HG03108 (cell line): ENCODE data around the gene MYO9A.

Experiments
- ATAC-seq: cut with Tn5 transposase; IDR thresholded peaks from one replicate; pipeline ENCODE4 v1.9.1; 2021; ENCODE audit warnings: moderate library complexity; ENCODE audit not compliant: unreplicated experiment

The MYO9A gene

DNA sequence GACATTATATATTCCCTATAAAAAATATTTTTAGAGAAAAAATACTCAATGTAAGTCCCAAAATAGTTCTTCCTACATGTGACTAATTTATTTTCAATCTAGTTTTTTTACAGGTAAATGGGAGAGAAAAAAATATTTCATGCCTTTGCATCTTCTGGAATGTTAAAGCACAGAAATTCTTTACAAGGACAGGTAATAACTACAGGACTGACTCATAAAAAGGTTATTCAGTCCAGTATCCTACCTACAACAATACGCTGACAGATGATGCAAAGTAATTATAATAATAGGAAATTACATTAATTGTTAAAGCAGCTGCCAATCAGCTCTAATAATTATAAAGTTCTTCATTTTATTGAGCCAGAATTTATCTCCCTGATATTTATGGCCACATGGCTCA is 147.5 kb downstream of the MYO9A start:
- no peak for ATAC-seq

- ATAC-seq: no peak
Measured at GRCh38 chr15:71962537-71962936, 155.4 kb downstream of the MYO9A start.

DNA sequence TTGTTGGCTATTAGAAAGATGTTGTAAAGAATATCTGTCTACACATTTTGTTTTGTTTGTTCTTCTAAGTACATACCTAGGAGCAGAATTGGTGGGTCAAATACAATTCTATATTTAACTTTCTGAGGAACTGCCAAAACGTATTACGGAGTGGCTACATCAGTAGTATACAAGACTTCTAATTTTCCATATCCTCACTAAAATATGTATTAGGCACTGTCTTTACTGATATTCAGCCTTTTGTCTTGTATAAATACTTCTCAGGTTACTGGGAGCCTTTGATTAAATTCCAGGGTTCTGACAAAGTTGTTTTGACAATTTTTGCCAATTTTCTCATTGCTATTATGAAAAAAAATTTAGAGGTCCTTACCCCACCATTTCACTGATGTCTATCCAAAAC is 160.9 kb downstream of the MYO9A start:
- ATAC-seq: no peak

- no peak for ATAC-seq
Measured at GRCh38 chr15:71951134-71951533, 166.8 kb downstream of the MYO9A start.

DNA sequence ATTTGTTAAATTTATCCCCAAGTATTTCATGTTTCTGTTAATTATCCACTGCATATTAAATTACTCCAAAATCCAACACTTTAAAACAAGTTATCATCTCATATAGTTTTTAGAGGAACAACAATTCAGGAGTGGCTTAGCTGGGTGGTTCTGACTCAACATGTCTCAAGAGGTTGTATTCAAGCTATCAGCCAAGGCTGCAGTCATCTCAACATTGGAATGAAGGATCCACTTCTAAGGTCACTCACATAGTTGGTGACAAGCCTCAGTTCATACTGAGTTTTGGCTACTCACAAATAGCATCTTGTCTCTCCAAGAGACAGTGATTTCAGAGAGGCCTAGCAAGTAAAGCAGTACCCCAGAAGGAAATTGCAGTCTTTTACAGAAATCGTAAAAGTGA is 172.9 kb downstream of the MYO9A start:
- no peak for ATAC-seq

GRCh38 chr15:71943806-71944205 is 174.1 kb downstream of the MYO9A start:
- no peak for ATAC-seq

GRCh38 chr15:71939981-71940588 is 177.9 kb downstream of the MYO9A start:
- no peak for ATAC-seq

DNA sequence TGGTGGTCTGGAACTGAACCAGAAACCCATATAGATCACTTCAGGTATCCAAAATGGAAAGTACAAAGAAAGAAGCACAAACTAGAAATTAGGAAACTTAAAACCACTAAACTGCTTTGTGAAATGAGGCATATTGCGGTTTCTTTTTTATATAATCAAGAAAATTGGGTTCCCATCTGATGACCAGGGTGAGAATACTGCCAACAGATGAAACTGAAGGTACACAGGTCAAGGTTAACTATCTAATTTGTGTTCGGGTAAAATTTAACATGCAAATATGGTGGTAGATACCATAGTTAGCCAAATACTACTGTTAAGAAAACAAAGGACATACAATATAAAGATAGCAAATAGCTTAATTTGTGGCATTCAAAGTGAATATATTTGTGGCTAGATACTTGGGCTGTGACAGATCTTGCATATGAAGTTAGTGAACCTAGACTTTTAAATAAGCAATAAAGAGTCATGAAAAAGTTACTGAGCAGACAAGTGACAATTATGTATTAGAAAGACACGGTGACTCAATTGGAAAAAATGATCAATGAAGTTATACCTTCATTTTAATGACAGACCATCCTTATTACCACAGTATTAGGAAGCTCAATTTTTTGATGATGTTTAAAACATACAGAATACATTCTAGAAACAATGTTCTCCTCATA is 180.2 kb downstream of the MYO9A start:
- ATAC-seq: no peak

- no peak for ATAC-seq
Measured at GRCh38 chr15:71934446-71934845, 183.5 kb downstream of the MYO9A start.

DNA sequence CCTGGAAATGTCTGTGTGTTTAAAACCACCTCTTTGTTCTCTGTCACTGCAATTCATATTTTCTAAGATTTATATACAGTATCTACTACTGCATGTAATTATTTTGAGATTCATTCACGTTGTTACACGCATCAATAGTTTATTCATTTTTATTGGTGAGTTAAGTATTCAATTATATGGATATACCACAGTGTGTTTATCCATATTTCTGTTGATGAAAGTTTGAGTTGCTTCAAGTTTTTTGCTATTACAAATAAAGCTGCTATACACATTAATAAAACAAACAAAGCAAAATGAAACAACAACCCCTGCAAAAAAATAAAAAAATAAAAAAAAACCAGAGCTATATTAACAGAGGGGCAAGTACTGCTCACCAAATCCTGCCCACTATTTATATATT is 185.3 kb downstream of the MYO9A start:
- no peak for ATAC-seq

- no peak for ATAC-seq
Measured at GRCh38 chr15:71931261-71931660, 186.7 kb downstream of the MYO9A start.

DNA sequence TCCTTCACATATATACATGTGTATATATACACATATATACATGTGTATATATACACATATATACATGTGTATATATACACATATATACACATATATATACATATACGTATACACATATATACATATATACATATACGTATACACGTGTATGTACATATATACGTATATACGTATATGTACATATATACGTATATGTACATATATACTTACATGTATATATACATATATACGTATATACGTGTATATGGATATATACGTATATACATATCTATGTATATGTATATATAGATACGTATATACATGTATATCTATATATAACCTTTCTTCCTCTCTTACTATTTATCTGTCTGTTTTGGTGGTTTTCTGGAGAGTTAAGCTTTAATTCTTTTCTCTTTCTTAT is 192.8 kb downstream of the MYO9A start:
- ATAC-seq: no peak

DNA sequence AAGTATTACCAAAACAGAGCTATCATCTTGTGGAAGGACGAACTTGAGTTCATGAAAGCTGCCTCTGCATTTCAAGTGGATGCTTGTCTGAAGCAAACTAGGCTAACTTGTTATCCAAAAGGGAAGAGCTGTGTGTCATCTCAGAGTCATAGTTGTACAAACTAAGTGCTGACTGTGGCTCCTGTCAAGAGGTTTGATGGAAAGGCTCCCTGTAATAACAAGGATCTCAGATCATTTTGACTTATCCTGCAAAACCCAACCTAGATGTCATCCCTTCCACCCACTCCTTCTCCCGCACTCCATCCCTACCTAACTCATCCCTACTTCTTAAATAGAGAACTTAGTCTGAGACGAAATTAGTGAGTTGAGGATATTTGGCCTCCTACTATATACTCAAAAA is 196.8 kb downstream of the MYO9A start:
- ATAC-seq: no peak

DNA sequence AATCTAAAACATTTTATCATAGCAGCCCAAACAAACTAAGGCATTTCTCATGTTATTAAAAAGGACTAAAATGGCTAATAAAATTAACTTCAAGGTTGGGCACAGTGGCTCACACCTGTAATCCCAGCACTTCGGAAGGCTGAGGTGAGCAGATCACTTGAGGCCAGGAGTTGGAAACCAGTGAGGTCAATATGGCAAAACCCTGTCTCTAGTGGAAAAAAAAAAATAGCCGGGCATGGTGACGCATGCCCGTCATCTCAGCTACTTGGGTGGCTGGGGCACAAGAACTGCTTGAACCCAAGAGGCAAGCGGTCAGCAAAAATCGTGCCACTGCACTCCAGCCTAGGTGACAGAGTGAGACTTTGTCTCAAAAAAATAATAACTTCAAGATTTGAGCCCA is 197.4 kb downstream of the MYO9A start:
- no peak for ATAC-seq

DNA sequence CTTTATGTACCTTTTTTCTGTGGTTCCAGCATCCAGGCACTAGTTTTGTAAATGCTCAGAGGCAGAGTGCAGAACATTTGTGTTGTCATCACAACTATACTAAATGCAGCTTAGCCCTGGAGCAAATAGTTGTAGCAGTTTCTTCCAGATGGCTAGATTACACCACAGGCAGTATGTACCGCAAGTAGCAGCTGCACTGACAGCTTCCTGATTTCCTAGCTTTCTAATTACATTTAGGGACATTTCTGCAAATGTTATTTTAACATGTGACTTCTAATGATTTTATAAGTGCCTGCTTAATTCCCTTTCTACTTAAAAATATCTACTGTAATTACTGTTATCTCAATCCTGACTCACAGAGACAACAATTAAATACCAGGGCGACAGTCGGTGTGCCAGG is 201.1 kb downstream of the MYO9A start:
- no peak for ATAC-seq

DNA sequence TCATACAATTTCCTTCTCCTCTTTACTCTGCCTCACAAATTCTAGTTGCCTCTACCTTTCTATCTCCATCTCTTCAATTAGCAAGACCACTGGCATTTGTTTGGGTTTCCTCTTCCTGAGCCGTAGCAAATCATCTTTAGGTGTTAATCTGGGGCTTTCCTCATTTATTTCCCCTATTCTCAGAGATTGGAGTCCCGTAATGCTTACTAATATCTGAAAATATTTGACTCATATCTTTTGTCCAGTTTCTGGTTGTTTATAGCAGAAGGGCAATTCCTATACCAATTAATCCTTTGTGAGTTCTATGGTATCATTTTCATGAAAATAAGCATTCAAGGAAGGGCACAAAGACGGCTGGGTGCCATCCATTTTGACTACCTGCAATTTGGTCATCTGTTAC is 203.9 kb downstream of the MYO9A start:
- no peak for ATAC-seq

GRCh38 chr15:71899674-71900073 is 218.3 kb downstream of the MYO9A start:
- no peak for ATAC-seq

GRCh38 chr15:71893691-71894090 is 224.3 kb downstream of the MYO9A start:
- no peak for ATAC-seq

DNA sequence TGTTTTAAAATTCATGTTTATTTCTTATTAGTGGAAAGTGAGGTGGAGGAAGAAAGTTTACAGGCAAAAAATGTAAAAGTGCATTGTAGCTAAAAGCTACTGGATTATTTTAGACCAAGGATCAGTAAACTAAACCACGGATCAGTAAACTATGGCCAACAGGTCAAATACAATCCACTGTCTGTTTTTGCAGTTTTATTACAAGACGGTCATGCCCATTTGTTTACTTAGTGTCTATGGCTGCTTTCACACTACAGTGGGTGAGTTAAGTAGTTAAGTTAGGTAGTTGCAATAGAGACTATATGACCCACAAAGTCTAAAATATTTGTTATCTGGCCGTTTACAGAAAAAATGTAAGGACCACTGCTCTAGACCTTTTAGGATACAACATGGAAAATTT is 225.6 kb downstream of the MYO9A start:
- no peak for ATAC-seq

DNA sequence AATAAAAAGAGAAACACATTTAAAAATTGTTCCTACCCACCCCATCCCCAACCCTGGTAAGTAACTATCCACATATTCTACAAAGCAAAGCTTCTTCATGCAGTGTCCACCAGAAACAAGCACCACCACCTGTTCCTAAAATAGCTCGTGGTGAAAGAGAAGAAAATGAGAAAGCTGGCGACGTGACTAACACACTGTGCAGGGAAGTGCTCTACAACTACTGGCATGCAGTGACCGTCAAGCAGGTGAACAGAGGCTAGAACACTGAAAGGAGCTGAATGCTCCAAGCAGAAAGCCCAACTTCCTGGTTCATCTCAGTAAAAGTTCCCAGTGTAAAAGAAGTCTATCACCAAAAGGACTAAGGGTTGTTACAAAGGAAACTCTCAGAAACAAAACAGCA is 226.9 kb downstream of the MYO9A start:
- ATAC-seq: no peak

DNA sequence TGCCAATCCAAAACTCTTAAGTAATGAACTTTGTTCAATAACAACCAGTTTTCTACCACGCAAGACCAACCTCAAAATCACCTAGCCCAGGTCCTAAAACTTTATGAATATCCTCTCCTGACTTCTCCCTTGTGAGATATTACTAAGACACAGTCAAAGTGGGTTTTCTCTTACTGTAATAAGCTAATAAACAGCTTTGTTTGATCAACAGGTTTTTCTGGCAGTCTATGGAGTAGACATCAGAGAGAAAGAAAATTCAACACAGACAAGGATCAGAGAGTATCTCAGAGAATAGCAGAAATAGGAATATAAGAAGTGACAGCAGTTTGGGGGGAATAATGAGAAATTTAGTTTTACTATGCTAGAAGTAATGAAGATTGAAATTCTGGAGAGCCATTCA is 228.0 kb downstream of the MYO9A start:
- no peak for ATAC-seq

DNA sequence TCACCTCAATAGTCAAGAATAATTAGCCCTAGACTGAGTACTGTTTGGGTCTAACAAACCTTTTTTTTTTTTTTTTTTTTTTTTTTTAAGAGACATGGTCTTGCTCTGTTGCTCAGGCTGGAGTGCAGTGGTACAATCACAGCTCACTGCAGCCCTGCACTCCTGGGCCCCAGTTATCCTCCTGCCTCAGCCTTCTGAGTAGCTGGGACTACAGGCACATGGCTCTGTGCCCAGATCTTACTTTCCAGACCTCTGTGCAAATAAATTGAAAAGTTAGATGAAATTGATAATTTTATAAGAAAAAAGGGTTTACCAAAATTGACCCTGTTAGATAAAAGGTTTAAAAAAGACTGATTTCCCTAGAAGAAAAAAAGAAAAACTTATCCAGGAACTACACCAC is 228.6 kb downstream of the MYO9A start:
- no peak for ATAC-seq

- ATAC-seq: no peak
Measured at GRCh38 chr15:71888797-71889196, 229.2 kb downstream of the MYO9A start.
